ENCODE measurements around the gene AXL. TPM values are rescaled to one million over a fixed set of nuclear protein-coding genes. Genes with fewer than 3 reads are reported as not detected.

The AXL gene
- total and polyA plus RNA-seq, 9 of the 15 experiments (the other 6 are each of a cell fraction or from before 2014, with no cell fraction given), result 0.80 to 6.6 (median 1.6) TPM

GRCh38 chr19:41310033-41310831 lies 91.2 kb downstream of the AXL start, which contains the start of gene CCDC97 (continued):
- TF ChIP-seq, protein P1, sequence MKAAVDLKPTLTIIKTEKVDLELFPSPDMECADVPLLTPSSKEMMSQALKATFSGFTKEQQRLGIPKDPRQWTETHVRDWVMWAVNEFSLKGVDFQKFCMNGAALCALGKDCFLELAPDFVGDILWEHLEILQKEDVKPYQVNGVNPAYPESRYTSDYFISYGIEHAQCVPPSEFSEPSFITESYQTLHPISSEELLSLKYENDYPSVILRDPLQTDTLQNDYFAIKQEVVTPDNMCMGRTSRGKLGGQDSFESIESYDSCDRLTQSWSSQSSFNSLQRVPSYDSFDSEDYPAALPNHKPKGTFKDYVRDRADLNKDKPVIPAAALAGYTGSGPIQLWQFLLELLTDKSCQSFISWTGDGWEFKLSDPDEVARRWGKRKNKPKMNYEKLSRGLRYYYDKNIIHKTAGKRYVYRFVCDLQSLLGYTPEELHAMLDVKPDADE (conservative IDR thresholded peaks at IDR 0.05; ENCODE audit: control insufficient read depth, low read depth, low read length), result peak; percentile 79
- TF ChIP-seq CCNT2 (IDR thresholded peaks at IDR 0.05; ENCODE audit: borderline replicate concordance, extremely low read depth, insufficient read length, low read depth, low read length) (peak; percentile 87), CREB5 (CRISPR knock-in tag; IDR thresholded peaks at IDR 0.05) (no peak), MBD2 (IDR thresholded peaks at IDR 0.05; ENCODE audit: borderline replicate concordance, low read depth) (peak; percentile 72; the same call in 1 of the 2 replicates), TCF3 (CRISPR knock-in tag; IDR thresholded peaks at IDR 0.05) (no peak), HDGF (IDR thresholded peaks at IDR 0.05) (peak; percentile 83; the same call in 1 of the 2 replicates), MLX (CRISPR knock-in tag; conservative IDR thresholded peaks at IDR 0.05) (no peak), KLF16 (IDR thresholded peaks at IDR 0.05) (no peak), RCOR1 (IDR thresholded peaks at IDR 0.05; ENCODE audit: borderline replicate concordance in 1 of 2, low read depth in 2 of 2, low read length in 2 of 2) (peak in 1 of 2 experiments; percentile 61; a peak in 2 of 4 replicates), POLR2B (IDR thresholded peaks at IDR 0.05; ENCODE audit: low read depth, partially characterized antibody) (peak; percentile 77), ID3 (CRISPR knock-in tag; IDR thresholded peaks at IDR 0.05) (no peak), ID3 (tag; IDR thresholded peaks at IDR 0.05) (peak; percentile 91), COPS2 (conservative IDR thresholded peaks at IDR 0.05) (no peak)
- TF ChIP-seq, protein P2, sequence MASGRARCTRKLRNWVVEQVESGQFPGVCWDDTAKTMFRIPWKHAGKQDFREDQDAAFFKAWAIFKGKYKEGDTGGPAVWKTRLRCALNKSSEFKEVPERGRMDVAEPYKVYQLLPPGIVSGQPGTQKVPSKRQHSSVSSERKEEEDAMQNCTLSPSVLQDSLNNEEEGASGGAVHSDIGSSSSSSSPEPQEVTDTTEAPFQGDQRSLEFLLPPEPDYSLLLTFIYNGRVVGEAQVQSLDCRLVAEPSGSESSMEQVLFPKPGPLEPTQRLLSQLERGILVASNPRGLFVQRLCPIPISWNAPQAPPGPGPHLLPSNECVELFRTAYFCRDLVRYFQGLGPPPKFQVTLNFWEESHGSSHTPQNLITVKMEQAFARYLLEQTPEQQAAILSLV (tag; IDR thresholded peaks at IDR 0.05), result 0 out of 2 replicates have a peak, but pooled peaks have one; percentile 29
- TF ChIP-seq, protein P3, sequence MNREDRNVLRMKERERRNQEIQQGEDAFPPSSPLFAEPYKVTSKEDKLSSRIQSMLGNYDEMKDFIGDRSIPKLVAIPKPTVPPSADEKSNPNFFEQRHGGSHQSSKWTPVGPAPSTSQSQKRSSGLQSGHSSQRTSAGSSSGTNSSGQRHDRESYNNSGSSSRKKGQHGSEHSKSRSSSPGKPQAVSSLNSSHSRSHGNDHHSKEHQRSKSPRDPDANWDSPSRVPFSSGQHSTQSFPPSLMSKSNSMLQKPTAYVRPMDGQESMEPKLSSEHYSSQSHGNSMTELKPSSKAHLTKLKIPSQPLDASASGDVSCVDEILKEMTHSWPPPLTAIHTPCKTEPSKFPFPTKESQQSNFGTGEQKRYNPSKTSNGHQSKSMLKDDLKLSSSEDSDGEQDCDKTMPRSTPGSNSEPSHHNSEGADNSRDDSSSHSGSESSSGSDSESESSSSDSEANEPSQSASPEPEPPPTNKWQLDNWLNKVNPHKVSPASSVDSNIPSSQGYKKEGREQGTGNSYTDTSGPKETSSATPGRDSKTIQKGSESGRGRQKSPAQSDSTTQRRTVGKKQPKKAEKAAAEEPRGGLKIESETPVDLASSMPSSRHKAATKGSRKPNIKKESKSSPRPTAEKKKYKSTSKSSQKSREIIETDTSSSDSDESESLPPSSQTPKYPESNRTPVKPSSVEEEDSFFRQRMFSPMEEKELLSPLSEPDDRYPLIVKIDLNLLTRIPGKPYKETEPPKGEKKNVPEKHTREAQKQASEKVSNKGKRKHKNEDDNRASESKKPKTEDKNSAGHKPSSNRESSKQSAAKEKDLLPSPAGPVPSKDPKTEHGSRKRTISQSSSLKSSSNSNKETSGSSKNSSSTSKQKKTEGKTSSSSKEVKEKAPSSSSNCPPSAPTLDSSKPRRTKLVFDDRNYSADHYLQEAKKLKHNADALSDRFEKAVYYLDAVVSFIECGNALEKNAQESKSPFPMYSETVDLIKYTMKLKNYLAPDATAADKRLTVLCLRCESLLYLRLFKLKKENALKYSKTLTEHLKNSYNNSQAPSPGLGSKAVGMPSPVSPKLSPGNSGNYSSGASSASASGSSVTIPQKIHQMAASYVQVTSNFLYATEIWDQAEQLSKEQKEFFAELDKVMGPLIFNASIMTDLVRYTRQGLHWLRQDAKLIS (CRISPR knock-in tag; IDR thresholded peaks at IDR 0.05), result peak; percentile 94
